Anterior cingulate cortex (tissue), 58 donors: ENCODE results near the gene SUGP2.

ENCODE experiments used
- DNase-seq, 58 donors: peaks; one replicate each; lab custom pipeline; 2025; lab: John Stamatoyannopoulos, UW

The SUGP2 gene

DNA sequence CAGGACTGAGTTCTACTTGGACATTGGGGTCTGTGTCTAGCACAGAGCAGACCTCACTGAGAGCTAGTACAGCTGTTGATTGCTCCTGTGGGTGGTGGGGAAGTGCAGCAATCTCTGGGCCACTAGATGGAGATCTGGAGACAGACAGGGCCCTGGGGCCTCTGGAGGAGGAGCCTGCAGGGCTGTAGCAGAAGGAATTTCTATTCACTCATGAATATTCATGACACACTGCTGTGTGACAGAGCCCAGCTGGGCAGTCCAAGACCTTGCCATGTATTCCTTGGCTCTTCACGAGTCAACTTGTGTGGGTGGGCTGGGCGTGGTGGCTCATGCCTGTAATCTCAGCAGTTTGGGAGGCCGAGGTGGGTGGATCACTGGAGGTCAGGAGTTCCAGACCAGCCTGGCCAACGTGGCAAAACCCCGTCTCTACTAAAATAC is 37.5 kb downstream of the SUGP2 start:
- DNase-seq = peak in 51 of 58 donors; percentile 4 to 90 (median 58)

DNA sequence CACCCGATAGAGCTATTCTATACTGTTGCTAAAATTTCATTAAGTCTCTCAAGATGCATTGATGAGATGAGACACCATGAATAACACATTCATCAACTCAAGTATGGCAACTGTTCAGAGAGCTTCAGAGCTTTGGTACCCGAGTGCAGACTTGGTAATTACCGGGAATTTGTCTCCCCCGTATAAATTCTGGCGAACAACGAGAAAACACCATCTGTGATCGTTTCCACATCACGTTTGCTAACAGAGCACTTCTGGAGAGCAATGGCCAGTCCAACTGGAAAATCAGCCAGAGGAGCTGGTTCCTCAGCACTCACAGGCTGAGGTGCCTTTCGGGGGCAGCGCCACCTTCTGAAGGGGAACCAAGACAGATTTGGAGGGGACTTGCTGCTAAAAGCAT is 40.2 kb downstream of the SUGP2 start:
- peak in 14 of 58 donors; percentile 8 to 43 (median 15) for DNase-seq

- peak in 25 of 58 donors; percentile 5 to 53 (median 22) for DNase-seq
These were observed 40.6 kb downstream of the SUGP2 start for GRCh38 chr19:18992696-18993095.

DNA sequence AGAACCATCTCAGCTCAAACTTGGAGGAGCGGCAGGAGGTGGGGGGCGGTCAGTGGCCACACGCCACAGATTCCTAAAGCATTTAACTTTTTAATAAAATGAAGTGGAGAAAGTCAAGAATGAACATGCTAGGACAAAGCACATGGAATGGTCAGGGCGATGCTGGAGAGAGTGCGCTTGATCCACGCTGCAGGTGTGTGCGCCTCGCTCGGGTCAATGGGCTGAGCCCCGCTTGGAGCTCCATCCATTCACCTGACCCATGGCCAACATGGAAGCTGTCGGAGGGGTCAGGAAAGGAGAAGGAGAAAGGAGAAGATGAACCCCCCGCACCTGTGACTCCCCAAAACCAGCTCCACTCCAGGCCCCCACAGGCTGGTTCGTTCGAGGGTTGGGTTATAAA is 41.8 kb downstream of the SUGP2 start:
- no peak for DNase-seq

- DNase-seq = no peak
These were observed 42.3 kb downstream of the SUGP2 start for GRCh38 chr19:18991006-18991405.

DNA sequence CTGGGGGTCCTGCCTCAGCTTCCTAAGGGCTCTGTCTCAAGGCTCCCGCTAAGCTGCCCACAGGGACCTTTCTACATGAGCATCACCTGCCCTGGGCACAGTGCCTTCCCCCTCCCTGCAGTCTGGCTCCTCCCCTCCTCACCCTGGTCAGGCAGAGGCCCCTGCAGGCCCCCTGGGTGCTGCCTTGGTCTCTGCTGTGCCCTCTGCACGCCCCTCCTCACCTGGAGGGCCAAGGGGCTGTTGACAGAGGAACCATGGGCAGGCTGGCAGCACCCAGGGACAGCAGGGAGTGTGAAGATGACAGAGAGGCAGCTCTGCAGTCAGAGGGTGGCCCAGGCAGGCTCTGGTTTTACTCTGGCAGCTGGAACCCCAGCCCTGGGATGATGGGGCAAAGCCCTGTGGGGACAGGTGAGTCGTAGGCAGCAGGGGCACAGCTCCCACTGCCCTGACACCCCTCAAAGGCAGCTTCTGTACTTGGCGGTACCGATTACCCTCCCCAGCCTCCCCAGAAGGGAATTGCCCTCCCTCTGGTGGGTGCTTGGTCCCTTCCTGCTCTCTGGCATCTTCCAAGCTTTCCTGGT is 43.1 kb downstream of the SUGP2 start:
- no peak for DNase-seq

- DNase-seq = peak in 1 of 58 donors; percentile 2
These were observed 44.0 kb downstream of the SUGP2 start for GRCh38 chr19:18989316-18989715.

DNA sequence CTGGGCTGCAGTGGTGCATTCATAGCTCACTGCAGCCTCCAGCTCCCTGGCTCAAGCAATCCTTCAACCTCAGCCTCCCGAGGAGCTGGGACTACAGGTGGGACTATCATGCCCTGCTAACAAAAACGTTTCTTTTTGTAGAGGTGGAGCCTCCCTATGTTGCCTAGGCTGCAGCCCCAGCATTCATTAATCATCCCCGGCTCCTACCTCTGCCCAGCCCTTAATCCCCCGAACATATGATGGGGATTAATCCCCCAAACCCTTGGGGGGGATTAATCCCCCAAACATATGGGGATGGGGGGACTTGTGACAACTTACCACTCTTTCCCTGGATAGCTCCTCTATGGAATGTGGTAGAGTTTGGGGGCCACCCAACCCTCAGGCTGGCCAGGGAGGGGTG is 45.9 kb downstream of the SUGP2 start:
- no peak for DNase-seq

- peak in 31 of 58 donors; percentile 3 to 68 (median 26) for DNase-seq
These were observed 48.1 kb downstream of the SUGP2 start for GRCh38 chr19:18985257-18985656.

- DNase-seq = no peak
These were observed 49.1 kb downstream of the SUGP2 start for GRCh38 chr19:18984251-18984650.

GRCh38 chr19:18982669-18983068 is 50.6 kb downstream of the SUGP2 start:
- no peak for DNase-seq

DNA sequence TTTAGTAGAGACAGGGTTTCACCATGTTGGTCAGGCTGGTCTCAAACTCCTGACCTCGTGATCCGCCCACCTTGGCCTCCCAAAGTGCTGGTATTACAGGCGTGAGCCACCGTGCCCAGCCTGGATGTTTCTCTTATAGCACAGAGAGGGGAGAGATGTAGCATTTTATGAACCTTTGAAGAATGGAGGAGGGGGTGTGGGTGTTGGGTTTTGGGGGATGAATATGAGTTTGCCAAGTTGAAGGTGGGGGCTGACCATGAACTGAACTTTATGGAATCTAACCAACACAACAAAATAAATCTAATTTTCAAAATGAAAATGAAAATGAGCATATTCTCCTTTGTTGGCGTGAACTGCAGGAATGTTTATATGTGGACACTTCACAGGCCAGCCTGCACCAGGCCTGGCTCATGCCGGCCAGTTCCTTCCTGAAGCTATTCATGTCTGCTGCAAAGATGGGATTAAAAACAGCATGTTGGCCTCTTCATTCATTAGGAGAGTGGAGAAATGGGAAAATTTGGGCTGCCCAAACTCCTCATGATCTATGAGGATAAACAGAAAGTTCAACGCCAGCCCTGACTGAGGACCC is 52.8 kb downstream of the SUGP2 start:
- no peak for DNase-seq

- no peak for DNase-seq
These were observed 54.7 kb downstream of the SUGP2 start for GRCh38 chr19:18978616-18979015.

DNA sequence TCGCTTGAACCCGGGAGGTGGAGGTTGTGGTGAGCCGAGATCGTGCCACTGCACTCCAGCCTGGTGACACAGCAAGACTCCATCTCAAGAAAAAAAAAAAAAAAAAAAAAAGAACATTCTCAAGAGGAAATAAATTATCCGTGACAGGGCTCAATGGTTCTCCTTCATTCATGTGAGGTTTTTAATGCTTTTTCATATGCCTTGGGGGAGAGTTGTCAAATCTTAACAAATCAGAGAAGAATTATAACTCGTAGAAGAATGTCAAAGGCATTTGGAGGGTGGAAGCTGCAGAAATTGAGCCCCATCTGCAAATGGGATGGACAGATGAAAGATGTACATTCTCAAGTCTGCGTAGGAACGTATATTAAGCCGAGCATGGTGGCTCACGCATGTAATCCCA is 57.4 kb downstream of the SUGP2 start:
- no peak for DNase-seq

GRCh38 chr19:18975011-18975410 is 58.3 kb downstream of the SUGP2 start:
- no peak for DNase-seq

DNA sequence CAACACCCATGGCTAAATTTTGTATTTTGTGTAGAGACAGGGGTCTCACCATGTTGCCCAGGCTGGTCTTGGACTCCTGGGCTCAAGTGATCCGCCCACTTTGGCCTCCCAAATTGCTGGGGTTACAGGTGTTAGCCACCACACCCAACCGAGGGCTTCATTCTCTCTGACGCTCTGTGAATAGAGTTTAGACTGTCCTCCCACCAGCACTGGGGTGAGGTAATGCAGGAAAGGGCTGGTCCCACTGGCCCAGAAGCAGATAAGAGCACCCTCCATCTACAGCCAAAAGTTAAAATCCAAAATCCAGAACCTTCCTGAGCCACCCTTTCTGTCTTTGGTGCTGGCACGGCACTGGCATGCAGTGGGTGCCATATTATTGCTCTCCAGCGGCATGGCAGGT is 60.5 kb downstream of the SUGP2 start:
- DNase-seq = no peak

DNA sequence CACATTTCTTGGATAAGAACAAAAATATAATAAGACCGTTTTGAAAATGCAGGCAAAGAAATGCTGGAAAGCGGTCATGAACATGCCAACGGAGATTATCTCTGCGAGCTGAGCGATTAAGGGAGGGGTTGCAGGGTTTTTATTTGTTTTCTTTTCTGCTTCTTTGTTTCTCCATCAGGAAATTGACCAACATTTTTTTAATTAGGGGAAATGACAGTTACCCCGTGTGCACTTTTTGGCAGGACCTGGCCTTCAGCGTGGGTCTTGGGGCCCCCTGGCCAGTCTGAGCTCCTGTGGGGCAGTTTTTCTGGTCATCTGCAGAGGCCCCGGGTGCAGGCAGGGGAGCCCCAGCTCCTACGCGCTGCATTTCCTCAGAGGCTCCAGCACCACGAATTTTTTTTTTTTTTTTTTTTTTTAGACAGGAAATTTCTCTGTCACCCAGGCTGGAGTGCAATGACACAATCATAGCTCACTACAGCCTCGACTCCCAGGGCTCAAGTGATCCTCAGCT is 61.0 kb downstream of the SUGP2 start:
- no peak for DNase-seq

DNA sequence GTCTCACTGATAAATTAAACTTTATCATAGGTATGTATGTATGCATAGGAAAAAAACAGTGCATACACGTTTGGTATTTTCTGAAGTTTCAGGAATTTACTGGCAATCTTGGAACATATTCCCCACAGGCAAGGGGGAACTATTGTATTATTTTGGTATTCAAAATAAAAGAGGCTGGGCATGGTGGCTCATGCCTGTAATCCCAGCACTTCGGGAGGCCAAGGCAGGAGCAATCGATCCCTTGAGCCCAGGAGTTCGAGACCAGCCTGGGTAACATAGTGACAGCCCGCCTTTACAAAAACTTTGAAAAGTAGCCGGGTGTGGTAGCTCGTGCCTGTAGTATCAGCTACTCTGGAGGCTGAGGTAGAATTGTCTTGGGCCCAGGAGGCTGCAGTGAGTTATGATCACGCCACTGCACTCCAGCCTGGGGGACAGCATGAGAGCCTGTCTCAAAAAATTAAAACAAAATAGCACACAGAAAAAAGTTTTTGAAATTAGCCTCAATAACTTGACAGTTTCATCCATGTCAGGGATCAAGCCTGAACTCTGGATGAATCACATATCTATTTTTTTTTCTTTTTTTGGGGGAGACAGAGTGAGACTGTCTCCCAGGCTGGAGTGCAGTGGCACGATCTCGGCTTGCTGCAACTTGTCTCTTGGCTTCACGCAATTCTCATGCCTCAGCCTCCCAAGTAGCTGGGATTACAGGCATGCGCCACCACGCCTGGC is 63.2 kb downstream of the SUGP2 start:
- DNase-seq = no peak

GRCh38 chr19:18967358-18968146 is 65.8 kb downstream of the SUGP2 start:
- DNase-seq = peak in 8 of 58 donors; percentile 0 to 27 (median 12)

DNA sequence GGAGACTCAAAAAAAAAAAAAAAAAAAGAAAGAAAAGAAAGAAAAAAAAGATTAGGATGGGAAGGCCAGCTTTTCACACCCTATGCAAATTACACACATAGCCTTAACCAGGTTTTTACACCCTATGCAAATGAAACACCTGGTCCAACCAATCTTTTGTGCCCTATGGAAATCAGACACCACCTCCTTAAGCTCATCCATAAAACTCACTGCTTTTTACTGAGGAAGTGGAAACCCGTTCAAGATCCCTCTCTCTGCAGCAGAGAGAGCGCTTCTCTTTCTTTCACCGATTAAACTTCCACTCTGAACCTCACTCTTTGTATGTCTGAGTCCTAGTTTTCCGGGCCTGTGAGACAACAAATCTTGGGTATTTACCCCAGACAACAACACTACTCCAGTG is 67.0 kb downstream of the SUGP2 start:
- DNase-seq = no peak

GRCh38 chr19:18964121-18964520 is 69.2 kb downstream of the SUGP2 start:
- DNase-seq = no peak
